Measurements from ENCODE around the gene C1S.

The C1S gene

DNA sequence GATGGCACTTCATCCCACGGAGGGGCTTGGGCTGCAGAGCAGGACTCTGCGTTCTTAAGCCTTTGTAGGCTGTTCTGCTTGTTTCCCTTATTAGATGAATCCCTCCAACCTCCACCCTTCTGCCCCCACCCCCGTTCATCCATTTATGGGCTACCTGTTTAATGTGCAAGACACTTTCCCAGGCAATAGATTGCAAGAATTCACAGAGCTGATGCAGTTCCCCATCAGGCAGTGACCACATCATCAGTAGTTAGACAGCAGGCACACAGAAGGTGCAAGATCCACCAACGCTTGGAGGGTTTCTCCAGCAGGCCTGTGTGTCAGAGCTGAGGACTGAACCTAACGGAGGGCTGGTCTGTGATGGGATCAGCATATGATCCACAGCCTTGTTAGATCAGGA, 33.0 kb downstream of the C1S start:
- no peak for TF ChIP-seq TSHZ2 (CRISPR knock-in tag; IDR thresholded peaks at IDR 0.05)
- TF ChIP-seq ARNTL (CRISPR knock-in tag; IDR thresholded peaks at IDR 0.05; ENCODE audit: borderline replicate concordance, low read depth): no peak
- ATAC-seq: no peak

DNA sequence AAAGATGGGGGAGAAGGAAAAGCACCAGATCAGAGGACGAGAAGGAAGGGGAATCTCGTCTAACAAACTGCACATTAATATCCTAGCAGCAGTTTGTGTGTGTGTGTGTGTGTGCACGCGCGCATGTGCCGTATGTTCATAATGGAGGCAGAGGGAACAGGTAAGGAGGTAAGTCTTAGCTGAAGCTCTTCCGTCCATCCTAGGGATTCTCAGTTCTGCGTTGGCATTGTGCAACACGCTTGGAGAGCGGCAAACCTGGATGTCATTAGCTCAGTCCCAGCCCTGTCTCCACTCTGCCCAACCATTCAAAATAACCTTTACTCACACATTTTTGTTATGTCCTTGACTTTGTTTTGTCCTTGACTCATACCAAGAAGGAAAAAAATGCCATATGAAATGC, 33.4 kb downstream of the C1S start:
- TF ChIP-seq PPARA (CRISPR knock-in tag; IDR thresholded peaks at IDR 0.05; ENCODE audit: borderline replicate concordance) (no peak), TSHZ2 (CRISPR knock-in tag; IDR thresholded peaks at IDR 0.05) (no peak), CSRNP3 (CRISPR knock-in tag; IDR thresholded peaks at IDR 0.05) (no peak), ZNF8 (CRISPR knock-in tag; IDR thresholded peaks at IDR 0.05) (no peak), TCF4 (CRISPR knock-in tag; IDR thresholded peaks at IDR 0.05; ENCODE audit: borderline replicate concordance) (no peak), GLIS3 (CRISPR knock-in tag; IDR thresholded peaks at IDR 0.05) (no peak), ESRRG (CRISPR knock-in tag; IDR thresholded peaks at IDR 0.05) (no peak), ZFP30 (CRISPR knock-in tag; IDR thresholded peaks at IDR 0.05) (no peak), ZFP3 (CRISPR knock-in tag; IDR thresholded peaks at IDR 0.05) (no peak), ARNTL (CRISPR knock-in tag; IDR thresholded peaks at IDR 0.05; ENCODE audit: borderline replicate concordance, low read depth) (no peak), ISL1 (CRISPR knock-in tag; IDR thresholded peaks at IDR 0.05) (no peak), BACH2 (CRISPR knock-in tag; IDR thresholded peaks at IDR 0.05; ENCODE audit: borderline replicate concordance) (no peak), ZNF565 (CRISPR knock-in tag; conservative IDR thresholded peaks at IDR 0.05; ENCODE audit: low read depth) (no peak), RARB (CRISPR knock-in tag; IDR thresholded peaks at IDR 0.05) (no peak), PATZ1 (CRISPR knock-in tag; IDR thresholded peaks at IDR 0.05; ENCODE audit: borderline replicate concordance) (no peak)
- peak; percentile 8; the same call in 1 of the 3 replicates for ATAC-seq

- no peak for ATAC-seq
- TF ChIP-seq PPARA (CRISPR knock-in tag; IDR thresholded peaks at IDR 0.05; ENCODE audit: borderline replicate concordance) (no peak), BACH2 (CRISPR knock-in tag; IDR thresholded peaks at IDR 0.05; ENCODE audit: borderline replicate concordance) (no peak), TOX (CRISPR knock-in tag; IDR thresholded peaks at IDR 0.05; ENCODE audit: borderline replicate concordance) (no peak), CSDC2 (CRISPR knock-in tag; IDR thresholded peaks at IDR 0.05) (no peak), ZNF70 (CRISPR knock-in tag; IDR thresholded peaks at IDR 0.05) (no peak), PATZ1 (CRISPR knock-in tag; IDR thresholded peaks at IDR 0.05; ENCODE audit: borderline replicate concordance) (no peak), ISL1 (CRISPR knock-in tag; IDR thresholded peaks at IDR 0.05) (no peak), CREB5 (CRISPR knock-in tag; IDR thresholded peaks at IDR 0.05; ENCODE audit: low read depth) (no peak)
- TF ChIP-seq, protein P1, sequence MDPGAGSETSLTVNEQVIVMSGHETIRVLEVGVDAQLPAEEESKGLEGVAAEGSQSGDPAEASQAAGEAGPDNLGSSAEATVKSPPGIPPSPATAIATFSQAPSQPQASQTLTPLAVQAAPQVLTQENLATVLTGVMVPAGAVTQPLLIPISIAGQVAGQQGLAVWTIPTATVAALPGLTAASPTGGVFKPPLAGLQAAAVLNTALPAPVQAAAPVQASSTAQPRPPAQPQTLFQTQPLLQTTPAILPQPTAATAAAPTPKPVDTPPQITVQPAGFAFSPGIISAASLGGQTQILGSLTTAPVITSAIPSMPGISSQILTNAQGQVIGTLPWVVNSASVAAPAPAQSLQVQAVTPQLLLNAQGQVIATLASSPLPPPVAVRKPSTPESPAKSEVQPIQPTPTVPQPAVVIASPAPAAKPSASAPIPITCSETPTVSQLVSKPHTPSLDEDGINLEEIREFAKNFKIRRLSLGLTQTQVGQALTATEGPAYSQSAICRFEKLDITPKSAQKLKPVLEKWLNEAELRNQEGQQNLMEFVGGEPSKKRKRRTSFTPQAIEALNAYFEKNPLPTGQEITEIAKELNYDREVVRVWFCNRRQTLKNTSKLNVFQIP (CRISPR knock-in tag; IDR thresholded peaks at IDR 0.05; ENCODE audit: borderline replicate concordance, low read depth): no peak
These were observed 35.8 kb downstream of the C1S start for GRCh38 chr12:7096006-7096932.

Data from SK-N-SH treated with all-trans-retinoic acid at 6 μM for 48 hours (cell line).